Measurements from ENCODE around the gene GYS1. TPM values are rescaled to one million over a fixed set of nuclear protein-coding genes. Genes with fewer than 3 reads are reported as not detected.

Gene GYS1
- polyA plus RNA-seq, 1 donor from 2014 or later = 12.9 TPM

GRCh38 chr19:48962849-48963165 lies 30.3 kb downstream of the GYS1 start:
- H3K4me2 ChIP-seq (ENCODE audit: low read length) = no peak overlapping the region

DNA sequence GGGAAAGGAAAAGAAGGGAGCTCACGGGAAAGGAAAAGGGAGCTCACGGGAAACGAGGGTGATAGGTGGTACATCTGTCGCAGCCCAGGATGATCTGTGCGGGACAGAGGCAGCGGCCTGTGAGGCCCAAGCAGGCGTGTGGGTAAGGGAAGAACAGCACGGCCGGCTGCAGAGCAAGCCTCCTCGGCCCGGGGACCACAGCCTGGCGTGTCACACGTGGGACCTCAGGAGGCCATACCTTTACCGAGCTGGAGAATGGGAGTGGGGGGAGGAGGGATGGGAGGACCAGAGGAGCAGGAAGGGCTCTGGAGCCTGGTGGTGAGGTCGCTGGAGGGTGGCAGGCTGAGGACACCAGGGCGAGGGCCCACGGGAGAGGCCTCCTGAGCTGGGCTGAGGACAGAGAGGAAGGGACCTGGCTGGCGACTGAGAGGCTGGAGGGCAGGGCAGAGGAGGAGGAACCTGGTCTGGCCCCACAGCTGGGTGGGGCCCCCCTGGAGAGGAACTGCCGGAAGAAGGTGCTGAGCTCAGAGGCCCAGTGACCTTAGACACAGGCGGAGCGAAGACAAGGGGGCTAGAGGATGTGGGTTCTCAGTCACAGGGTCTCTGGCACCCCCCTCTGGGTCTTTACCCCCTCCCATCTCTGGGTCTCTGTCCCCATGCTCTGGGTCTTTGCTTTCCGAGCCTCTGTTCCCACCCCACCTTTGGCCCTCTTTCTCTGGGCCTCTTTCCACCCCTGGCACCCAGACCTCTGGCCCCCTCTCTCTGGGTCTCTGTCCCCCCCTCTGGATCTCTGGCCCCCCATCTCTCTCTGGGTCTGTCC lies 30.9 kb downstream of the GYS1 start:
- Histone ChIP-seq H2AFZ (ENCODE audit: low read depth, low read length) (no peak overlapping the region), H3K79me2 (replicated peaks; ENCODE audit: insufficient read depth, low read length) (peaks cover 6% of the 10 kb centered on the region), H3K9me2 (ENCODE audit: insufficient read depth, low read length) (no peaks in the 10 kb centered on the region), H3K9ac (ENCODE audit: low read length) (no peak overlapping the region), H3K9me3 (ENCODE audit: low read length) (no peaks in the 10 kb centered on the region), H3K4me2 (ENCODE audit: low read length) (no peak overlapping the region), H3F3A (ENCODE audit: insufficient read depth, low read length, poor library complexity, severe bottlenecking) (no peaks in the 10 kb centered on the region), H4K20me1 (ENCODE audit: insufficient read depth) (no peaks in the 10 kb centered on the region), H3K27me3 (ENCODE audit: insufficient read depth, low read depth, low read length) (no peaks in the 10 kb centered on the region), H3K27ac (ENCODE audit: low read length) (no peak overlapping the region), H3K4me3 (ENCODE audit: low read length) (no peak overlapping the region), H3K36me3 (ENCODE audit: insufficient read depth, low read length) (no peaks in the 10 kb centered on the region)
- TF ChIP-seq, protein P1, sequence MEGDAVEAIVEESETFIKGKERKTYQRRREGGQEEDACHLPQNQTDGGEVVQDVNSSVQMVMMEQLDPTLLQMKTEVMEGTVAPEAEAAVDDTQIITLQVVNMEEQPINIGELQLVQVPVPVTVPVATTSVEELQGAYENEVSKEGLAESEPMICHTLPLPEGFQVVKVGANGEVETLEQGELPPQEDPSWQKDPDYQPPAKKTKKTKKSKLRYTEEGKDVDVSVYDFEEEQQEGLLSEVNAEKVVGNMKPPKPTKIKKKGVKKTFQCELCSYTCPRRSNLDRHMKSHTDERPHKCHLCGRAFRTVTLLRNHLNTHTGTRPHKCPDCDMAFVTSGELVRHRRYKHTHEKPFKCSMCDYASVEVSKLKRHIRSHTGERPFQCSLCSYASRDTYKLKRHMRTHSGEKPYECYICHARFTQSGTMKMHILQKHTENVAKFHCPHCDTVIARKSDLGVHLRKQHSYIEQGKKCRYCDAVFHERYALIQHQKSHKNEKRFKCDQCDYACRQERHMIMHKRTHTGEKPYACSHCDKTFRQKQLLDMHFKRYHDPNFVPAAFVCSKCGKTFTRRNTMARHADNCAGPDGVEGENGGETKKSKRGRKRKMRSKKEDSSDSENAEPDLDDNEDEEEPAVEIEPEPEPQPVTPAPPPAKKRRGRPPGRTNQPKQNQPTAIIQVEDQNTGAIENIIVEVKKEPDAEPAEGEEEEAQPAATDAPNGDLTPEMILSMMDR (IDR thresholded peaks at IDR 0.05; ENCODE audit: poor library complexity, severe bottlenecking) = no peak
- TF ChIP-seq MXI1 (conservative IDR thresholded peaks at IDR 0.05; ENCODE audit: poor library complexity, severe bottlenecking) = no peak
- TF ChIP-seq RAD21 (conservative IDR thresholded peaks at IDR 0.05) = no peak
- no peak for TF ChIP-seq TAF1 (IDR thresholded peaks at IDR 0.05; ENCODE audit: low read depth)
- TF ChIP-seq EZH2 (IDR thresholded peaks at IDR 0.05; ENCODE audit: borderline replicate concordance, insufficient read depth, low read length, poor library complexity, severe bottlenecking) = no peak

More at GRCh38 chr19:48962849-48963165, 30.3 kb downstream of the GYS1 start:
- Histone ChIP-seq H4K20me1 (ENCODE audit: insufficient read depth) (no peaks in the 10 kb centered on the region), H3K27ac (ENCODE audit: low read length) (no peak overlapping the region), H3K9ac (ENCODE audit: low read length) (no peak overlapping the region), H3K79me2 (replicated peaks; ENCODE audit: insufficient read depth, low read length) (peaks cover 6% of the 10 kb centered on the region), H3F3A (ENCODE audit: insufficient read depth, low read length, poor library complexity, severe bottlenecking) (no peaks in the 10 kb centered on the region), H3K9me3 (ENCODE audit: low read length) (no peaks in the 10 kb centered on the region), H3K36me3 (ENCODE audit: insufficient read depth, low read length) (no peaks in the 10 kb centered on the region), H3K4me3 (ENCODE audit: low read length) (no peak overlapping the region), H2AFZ (ENCODE audit: low read depth, low read length) (no peak overlapping the region), H3K27me3 (ENCODE audit: insufficient read depth, low read depth, low read length) (no peaks in the 10 kb centered on the region), H3K9me2 (ENCODE audit: insufficient read depth, low read length) (no peaks in the 10 kb centered on the region)
- TF ChIP-seq SMC3 (conservative IDR thresholded peaks at IDR 0.05; ENCODE audit: poor library complexity) (no peak), EP300 (conservative IDR thresholded peaks at IDR 0.05; ENCODE audit: poor library complexity, severe bottlenecking) (no peak), RAD21 (conservative IDR thresholded peaks at IDR 0.05) (no peak), POLR2AphosphoS5 (IDR thresholded peaks at IDR 0.05) (no peak), TAF1 (IDR thresholded peaks at IDR 0.05; ENCODE audit: low read depth) (no peak), EZH2 (IDR thresholded peaks at IDR 0.05; ENCODE audit: borderline replicate concordance, insufficient read depth, low read length, poor library complexity, severe bottlenecking) (no peak), MXI1 (conservative IDR thresholded peaks at IDR 0.05; ENCODE audit: poor library complexity, severe bottlenecking) (no peak)
- TF ChIP-seq, protein P2, sequence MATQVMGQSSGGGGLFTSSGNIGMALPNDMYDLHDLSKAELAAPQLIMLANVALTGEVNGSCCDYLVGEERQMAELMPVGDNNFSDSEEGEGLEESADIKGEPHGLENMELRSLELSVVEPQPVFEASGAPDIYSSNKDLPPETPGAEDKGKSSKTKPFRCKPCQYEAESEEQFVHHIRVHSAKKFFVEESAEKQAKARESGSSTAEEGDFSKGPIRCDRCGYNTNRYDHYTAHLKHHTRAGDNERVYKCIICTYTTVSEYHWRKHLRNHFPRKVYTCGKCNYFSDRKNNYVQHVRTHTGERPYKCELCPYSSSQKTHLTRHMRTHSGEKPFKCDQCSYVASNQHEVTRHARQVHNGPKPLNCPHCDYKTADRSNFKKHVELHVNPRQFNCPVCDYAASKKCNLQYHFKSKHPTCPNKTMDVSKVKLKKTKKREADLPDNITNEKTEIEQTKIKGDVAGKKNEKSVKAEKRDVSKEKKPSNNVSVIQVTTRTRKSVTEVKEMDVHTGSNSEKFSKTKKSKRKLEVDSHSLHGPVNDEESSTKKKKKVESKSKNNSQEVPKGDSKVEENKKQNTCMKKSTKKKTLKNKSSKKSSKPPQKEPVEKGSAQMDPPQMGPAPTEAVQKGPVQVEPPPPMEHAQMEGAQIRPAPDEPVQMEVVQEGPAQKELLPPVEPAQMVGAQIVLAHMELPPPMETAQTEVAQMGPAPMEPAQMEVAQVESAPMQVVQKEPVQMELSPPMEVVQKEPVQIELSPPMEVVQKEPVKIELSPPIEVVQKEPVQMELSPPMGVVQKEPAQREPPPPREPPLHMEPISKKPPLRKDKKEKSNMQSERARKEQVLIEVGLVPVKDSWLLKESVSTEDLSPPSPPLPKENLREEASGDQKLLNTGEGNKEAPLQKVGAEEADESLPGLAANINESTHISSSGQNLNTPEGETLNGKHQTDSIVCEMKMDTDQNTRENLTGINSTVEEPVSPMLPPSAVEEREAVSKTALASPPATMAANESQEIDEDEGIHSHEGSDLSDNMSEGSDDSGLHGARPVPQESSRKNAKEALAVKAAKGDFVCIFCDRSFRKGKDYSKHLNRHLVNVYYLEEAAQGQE (IDR thresholded peaks at IDR 0.05; ENCODE audit: borderline replicate concordance) = no peak
- TF ChIP-seq, protein P1 (IDR thresholded peaks at IDR 0.05; ENCODE audit: poor library complexity, severe bottlenecking) = no peak
